Measurements from ENCODE around the gene SPAG6. TPM values are rescaled to one million over a fixed set of nuclear protein-coding genes. Genes with fewer than 3 reads are reported as not detected.

The SPAG6 gene
- total and polyA plus RNA-seq, 2 donors = 0.24 to 1.0 TPM

- Histone ChIP-seq H3K9me3 (ENCODE audit: control insufficient read depth in 2 of 2, insufficient read depth in 1 of 2, low read length in 1 of 2) (no peaks in the 10 kb centered on the region), H3K27ac (ENCODE audit: low read depth in 1 of 2, low read length in 1 of 2) (no peak overlapping the region), H3K36me3 (ENCODE audit: control insufficient read depth in 2 of 2, insufficient read depth in 2 of 2, low read length in 1 of 2) (no peaks in the 10 kb centered on the region), H3K27me3 (ENCODE audit: control insufficient read depth in 2 of 2, insufficient read depth in 1 of 2, low read length in 1 of 2) (no peaks in the 10 kb centered on the region), H3K4me1 (ENCODE audit: control insufficient read depth in 2 of 2, insufficient read depth in 2 of 2, low read length in 2 of 2) (no peaks in the 10 kb centered on the region), H3K4me3 (ENCODE audit: low read length in 2 of 2) (no peak overlapping the region)
- no peak for DNase-seq (ENCODE audit: low read depth in 6 of 9, low spot score in 9 of 9)
- WGBS = 51% methylated on average over 1 of the region's 1 CpG
Observed at GRCh38 chr10:22410394-22410793, 65.1 kb downstream of the SPAG6 start.

- no peaks in the 10 kb centered on the region for H3K27me3 ChIP-seq (ENCODE audit: control insufficient read depth in 2 of 2, insufficient read depth in 1 of 2, low read length in 1 of 2)
- DNase-seq (ENCODE audit: low read depth in 6 of 9, low spot score in 9 of 9) = no peak
- 95% methylated on average over 5 of the region's 5 CpGs for whole genome bisulfite sequencing
- H3K4me3 ChIP-seq (ENCODE audit: low read length in 2 of 2) = no peak overlapping the region
- no peak overlapping the region for H3K27ac ChIP-seq (ENCODE audit: low read depth in 1 of 2, low read length in 1 of 2)
- no peaks in the 10 kb centered on the region for H3K4me1 ChIP-seq (ENCODE audit: control insufficient read depth in 2 of 2, insufficient read depth in 2 of 2, low read length in 2 of 2)
- H3K36me3 ChIP-seq (ENCODE audit: control insufficient read depth in 2 of 2, insufficient read depth in 2 of 2, low read length in 1 of 2) = no peaks in the 10 kb centered on the region
- H3K9me3 ChIP-seq (ENCODE audit: control insufficient read depth in 2 of 2, insufficient read depth in 1 of 2, low read length in 1 of 2) = no peaks in the 10 kb centered on the region
Observed at GRCh38 chr10:22410846-22411245, 65.5 kb downstream of the SPAG6 start.

GRCh38 chr10:22414146-22414545, 68.8 kb downstream of the SPAG6 start:
- H3K27ac ChIP-seq (ENCODE audit: low read depth in 1 of 2, low read length in 1 of 2) = no peak overlapping the region
- no peaks in the 10 kb centered on the region for H3K27me3 ChIP-seq (ENCODE audit: control insufficient read depth in 2 of 2, insufficient read depth in 1 of 2, low read length in 1 of 2)
- no peaks in the 10 kb centered on the region for H3K4me1 ChIP-seq (ENCODE audit: control insufficient read depth in 2 of 2, insufficient read depth in 2 of 2, low read length in 2 of 2)
- no peaks in the 10 kb centered on the region for H3K9me3 ChIP-seq (ENCODE audit: control insufficient read depth in 2 of 2, insufficient read depth in 1 of 2, low read length in 1 of 2)
- no peak for DNase-seq (ENCODE audit: low read depth in 6 of 9, low spot score in 9 of 9)
- no peaks in the 10 kb centered on the region for H3K36me3 ChIP-seq (ENCODE audit: control insufficient read depth in 2 of 2, insufficient read depth in 2 of 2, low read length in 1 of 2)
- 97% methylated on average over 3 of the region's 3 CpGs for WGBS
- no peak overlapping the region for H3K4me3 ChIP-seq (ENCODE audit: low read length in 2 of 2)

GRCh38 chr10:22415072-22415471, 69.8 kb downstream of the SPAG6 start:
- WGBS = 94% methylated on average over 2 of the region's 2 CpGs
- no peak overlapping the region for H3K27ac ChIP-seq (ENCODE audit: low read depth in 1 of 2, low read length in 1 of 2)

GRCh38 chr10:22417736-22418268, 72.5 kb downstream of the SPAG6 start:
- Histone ChIP-seq H3K36me3 (ENCODE audit: control insufficient read depth in 2 of 2, insufficient read depth in 2 of 2, low read length in 1 of 2) (no peaks in the 10 kb centered on the region), H3K4me3 (ENCODE audit: low read length in 2 of 2) (no peak overlapping the region), H3K4me1 (ENCODE audit: control insufficient read depth in 2 of 2, insufficient read depth in 2 of 2, low read length in 2 of 2) (no peaks in the 10 kb centered on the region), H3K27ac (ENCODE audit: low read depth in 1 of 2, low read length in 1 of 2) (no peak overlapping the region), H3K9me3 (ENCODE audit: control insufficient read depth in 2 of 2, insufficient read depth in 1 of 2, low read length in 1 of 2) (no peaks in the 10 kb centered on the region), H3K27me3 (ENCODE audit: control insufficient read depth in 2 of 2, insufficient read depth in 1 of 2, low read length in 1 of 2) (no peaks in the 10 kb centered on the region)
- 89% methylated on average over 3 of the region's 3 CpGs for WGBS
- no peak for DNase-seq (ENCODE audit: low read depth in 6 of 9, low spot score in 9 of 9)

More at GRCh38 chr10:22415072-22415471, 69.8 kb downstream of the SPAG6 start:
- Histone ChIP-seq H3K4me3 (ENCODE audit: low read length in 2 of 2) (no peak overlapping the region), H3K9me3 (ENCODE audit: control insufficient read depth in 2 of 2, insufficient read depth in 1 of 2, low read length in 1 of 2) (no peaks in the 10 kb centered on the region), H3K36me3 (ENCODE audit: control insufficient read depth in 2 of 2, insufficient read depth in 2 of 2, low read length in 1 of 2) (no peaks in the 10 kb centered on the region), H3K27me3 (ENCODE audit: control insufficient read depth in 2 of 2, insufficient read depth in 1 of 2, low read length in 1 of 2) (no peaks in the 10 kb centered on the region), H3K4me1 (ENCODE audit: control insufficient read depth in 2 of 2, insufficient read depth in 2 of 2, low read length in 2 of 2) (no peaks in the 10 kb centered on the region)
- no peak for DNase-seq (ENCODE audit: low read depth in 6 of 9, low spot score in 9 of 9)

GRCh38 chr10:22420787-22421517, 75.7 kb downstream of the SPAG6 start:
- DNase-seq (ENCODE audit: low read depth in 6 of 9, low spot score in 9 of 9) = peak in 1 of 9 donors; percentile 32
- no peak overlapping the region for H3K27ac ChIP-seq (ENCODE audit: low read depth in 1 of 2, low read length in 1 of 2)
- H3K9me3 ChIP-seq (ENCODE audit: control insufficient read depth in 2 of 2, insufficient read depth in 1 of 2, low read length in 1 of 2) = no peaks in the 10 kb centered on the region
- no peaks in the 10 kb centered on the region for H3K36me3 ChIP-seq (ENCODE audit: control insufficient read depth in 2 of 2, insufficient read depth in 2 of 2, low read length in 1 of 2)
- no peaks in the 10 kb centered on the region for H3K27me3 ChIP-seq (ENCODE audit: control insufficient read depth in 2 of 2, insufficient read depth in 1 of 2, low read length in 1 of 2)
- no peak overlapping the region for H3K4me3 ChIP-seq (ENCODE audit: low read length in 2 of 2)
- WGBS = 93% methylated on average over 4 of the region's 4 CpGs
- H3K4me1 ChIP-seq (ENCODE audit: control insufficient read depth in 2 of 2, insufficient read depth in 2 of 2, low read length in 2 of 2) = no peaks in the 10 kb centered on the region

- H3K9me3 ChIP-seq (ENCODE audit: control insufficient read depth in 2 of 2, insufficient read depth in 1 of 2, low read length in 1 of 2) = no peaks in the 10 kb centered on the region
- H3K36me3 ChIP-seq (ENCODE audit: control insufficient read depth in 2 of 2, insufficient read depth in 2 of 2, low read length in 1 of 2) = no peaks in the 10 kb centered on the region
- no peaks in the 10 kb centered on the region for H3K4me1 ChIP-seq (ENCODE audit: control insufficient read depth in 2 of 2, insufficient read depth in 2 of 2, low read length in 2 of 2)
- no peak overlapping the region for H3K4me3 ChIP-seq (ENCODE audit: low read length in 2 of 2)
- no peak overlapping the region for H3K27ac ChIP-seq (ENCODE audit: low read depth in 1 of 2, low read length in 1 of 2)
- WGBS = 98% methylated on average over 5 of the region's 5 CpGs
- no peak for DNase-seq (ENCODE audit: low read depth in 6 of 9, low spot score in 9 of 9)
- no peaks in the 10 kb centered on the region for H3K27me3 ChIP-seq (ENCODE audit: control insufficient read depth in 2 of 2, insufficient read depth in 1 of 2, low read length in 1 of 2)
Observed at GRCh38 chr10:22426653-22427052, 81.4 kb downstream of the SPAG6 start.

- no peaks in the 10 kb centered on the region for H3K36me3 ChIP-seq (ENCODE audit: control insufficient read depth in 2 of 2, insufficient read depth in 2 of 2, low read length in 1 of 2)
- no peak overlapping the region for H3K27ac ChIP-seq (ENCODE audit: low read depth in 1 of 2, low read length in 1 of 2)
- H3K4me3 ChIP-seq (ENCODE audit: low read length in 2 of 2) = no peak overlapping the region
- H3K9me3 ChIP-seq (ENCODE audit: control insufficient read depth in 2 of 2, insufficient read depth in 1 of 2, low read length in 1 of 2) = no peaks in the 10 kb centered on the region
- DNase-seq (ENCODE audit: low read depth in 6 of 9, low spot score in 9 of 9) = no peak
- no peaks in the 10 kb centered on the region for H3K27me3 ChIP-seq (ENCODE audit: control insufficient read depth in 2 of 2, insufficient read depth in 1 of 2, low read length in 1 of 2)
- no peaks in the 10 kb centered on the region for H3K4me1 ChIP-seq (ENCODE audit: control insufficient read depth in 2 of 2, insufficient read depth in 2 of 2, low read length in 2 of 2)
- 96% methylated on average over 3 of the region's 3 CpGs for WGBS
Observed at GRCh38 chr10:22427101-22427500, 81.8 kb downstream of the SPAG6 start.

- no peak overlapping the region for H3K4me3 ChIP-seq (ENCODE audit: low read length in 2 of 2)
- H3K9me3 ChIP-seq (ENCODE audit: control insufficient read depth in 2 of 2, insufficient read depth in 1 of 2, low read length in 1 of 2) = no peaks in the 10 kb centered on the region
- 89% methylated on average over 6 of the region's 6 CpGs for WGBS
- no peaks in the 10 kb centered on the region for H3K4me1 ChIP-seq (ENCODE audit: control insufficient read depth in 2 of 2, insufficient read depth in 2 of 2, low read length in 2 of 2)
- H3K36me3 ChIP-seq (ENCODE audit: control insufficient read depth in 2 of 2, insufficient read depth in 2 of 2, low read length in 1 of 2) = no peaks in the 10 kb centered on the region
- no peaks in the 10 kb centered on the region for H3K27me3 ChIP-seq (ENCODE audit: control insufficient read depth in 2 of 2, insufficient read depth in 1 of 2, low read length in 1 of 2)
- no peak overlapping the region for H3K27ac ChIP-seq (ENCODE audit: low read depth in 1 of 2, low read length in 1 of 2)
- no peak for DNase-seq (ENCODE audit: low read depth in 6 of 9, low spot score in 9 of 9)
Observed at GRCh38 chr10:22427890-22428571, 82.7 kb downstream of the SPAG6 start.

Data from thymus (tissue), 11 donors.